GM18858 (cell line): Measurements from ENCODE around the gene ATP9A.
"Not testable (repeated sequence)": the region's sequence is repeated elsewhere in the genome, so short reads cannot be mapped to it uniquely, and the experiment has no call there.

Experiments
- ATAC-seq: cut with Tn5 transposase; IDR thresholded peaks from one replicate; pipeline ENCODE4 v1.9.1; 2021; ENCODE audit not compliant: unreplicated experiment

The ATP9A gene, protein sequence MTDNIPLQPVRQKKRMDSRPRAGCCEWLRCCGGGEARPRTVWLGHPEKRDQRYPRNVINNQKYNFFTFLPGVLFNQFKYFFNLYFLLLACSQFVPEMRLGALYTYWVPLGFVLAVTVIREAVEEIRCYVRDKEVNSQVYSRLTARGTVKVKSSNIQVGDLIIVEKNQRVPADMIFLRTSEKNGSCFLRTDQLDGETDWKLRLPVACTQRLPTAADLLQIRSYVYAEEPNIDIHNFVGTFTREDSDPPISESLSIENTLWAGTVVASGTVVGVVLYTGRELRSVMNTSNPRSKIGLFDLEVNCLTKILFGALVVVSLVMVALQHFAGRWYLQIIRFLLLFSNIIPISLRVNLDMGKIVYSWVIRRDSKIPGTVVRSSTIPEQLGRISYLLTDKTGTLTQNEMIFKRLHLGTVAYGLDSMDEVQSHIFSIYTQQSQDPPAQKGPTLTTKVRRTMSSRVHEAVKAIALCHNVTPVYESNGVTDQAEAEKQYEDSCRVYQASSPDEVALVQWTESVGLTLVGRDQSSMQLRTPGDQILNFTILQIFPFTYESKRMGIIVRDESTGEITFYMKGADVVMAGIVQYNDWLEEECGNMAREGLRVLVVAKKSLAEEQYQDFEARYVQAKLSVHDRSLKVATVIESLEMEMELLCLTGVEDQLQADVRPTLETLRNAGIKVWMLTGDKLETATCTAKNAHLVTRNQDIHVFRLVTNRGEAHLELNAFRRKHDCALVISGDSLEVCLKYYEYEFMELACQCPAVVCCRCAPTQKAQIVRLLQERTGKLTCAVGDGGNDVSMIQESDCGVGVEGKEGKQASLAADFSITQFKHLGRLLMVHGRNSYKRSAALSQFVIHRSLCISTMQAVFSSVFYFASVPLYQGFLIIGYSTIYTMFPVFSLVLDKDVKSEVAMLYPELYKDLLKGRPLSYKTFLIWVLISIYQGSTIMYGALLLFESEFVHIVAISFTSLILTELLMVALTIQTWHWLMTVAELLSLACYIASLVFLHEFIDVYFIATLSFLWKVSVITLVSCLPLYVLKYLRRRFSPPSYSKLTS

DNA sequence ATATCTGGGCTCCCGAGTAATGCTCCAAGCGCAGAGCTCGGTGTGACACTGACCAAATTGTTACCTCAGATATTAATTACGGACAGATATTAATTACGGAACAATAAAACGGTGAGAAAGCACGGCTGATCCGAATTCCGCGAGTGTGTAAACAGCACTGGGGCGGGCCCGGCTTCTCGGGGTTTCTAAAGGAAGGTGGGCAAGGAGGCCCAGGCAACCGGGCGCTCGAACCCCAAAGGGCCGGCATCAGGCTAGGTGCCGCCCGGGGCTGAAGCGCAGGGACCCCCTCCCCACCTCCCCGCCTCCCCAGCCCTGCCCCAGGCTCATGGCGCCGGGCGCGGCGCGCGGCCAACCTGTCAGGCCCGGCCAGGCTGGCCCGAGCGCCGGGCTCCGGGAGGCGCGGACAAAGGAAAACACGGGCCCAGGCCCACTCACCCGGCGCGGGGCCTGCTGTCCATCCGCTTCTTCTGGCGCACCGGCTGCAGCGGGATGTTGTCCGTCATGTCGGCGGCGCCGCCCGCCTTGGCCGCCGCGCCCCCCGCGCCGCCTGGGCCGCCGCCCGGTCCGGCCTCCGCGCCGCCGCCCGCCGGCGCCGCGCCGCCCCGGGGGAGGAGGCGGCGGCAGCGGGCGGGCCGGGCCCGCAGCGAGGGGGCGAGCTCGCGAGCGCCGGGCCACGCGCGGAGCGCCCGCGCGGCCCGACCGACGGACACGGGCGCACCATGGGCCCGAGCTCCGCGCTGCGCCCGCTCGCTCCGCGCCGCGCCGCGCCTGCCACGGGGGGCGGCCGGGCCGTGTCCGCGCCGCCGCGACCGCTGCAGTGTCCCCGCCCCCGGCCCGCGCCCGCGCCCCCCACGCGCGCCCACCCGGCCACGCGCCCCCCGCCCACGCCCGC is at the start of gene ATP9A:
Gene ATP9A, minus strand, starts transcription at position 524 of the 892 bp plus-strand sequence. Its CDS starts 21 bp downstream, at position 503.
- no peak for ATAC-seq

DNA sequence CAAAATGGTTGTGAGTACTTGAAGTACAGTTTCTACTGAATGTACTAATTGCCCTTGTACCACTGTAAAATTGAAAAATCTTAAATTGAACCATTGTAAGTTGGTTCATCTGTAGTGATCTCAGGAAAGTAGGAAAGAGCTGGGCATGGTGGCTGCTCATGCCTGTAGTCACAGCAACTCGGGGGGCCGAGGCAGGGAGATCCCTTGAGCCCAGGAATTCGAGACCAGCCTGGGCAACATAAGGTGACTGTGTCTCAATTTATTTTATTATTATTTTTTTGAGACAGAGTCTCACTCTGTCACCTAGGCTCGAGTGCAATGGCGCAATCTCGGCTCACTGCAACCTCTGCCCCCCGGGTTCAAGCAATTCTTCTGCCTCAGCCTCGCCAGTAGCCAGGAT is 48.7 kb upstream of the ATP9A start:
- ATAC-seq, result not testable (repeated sequence)

DNA sequence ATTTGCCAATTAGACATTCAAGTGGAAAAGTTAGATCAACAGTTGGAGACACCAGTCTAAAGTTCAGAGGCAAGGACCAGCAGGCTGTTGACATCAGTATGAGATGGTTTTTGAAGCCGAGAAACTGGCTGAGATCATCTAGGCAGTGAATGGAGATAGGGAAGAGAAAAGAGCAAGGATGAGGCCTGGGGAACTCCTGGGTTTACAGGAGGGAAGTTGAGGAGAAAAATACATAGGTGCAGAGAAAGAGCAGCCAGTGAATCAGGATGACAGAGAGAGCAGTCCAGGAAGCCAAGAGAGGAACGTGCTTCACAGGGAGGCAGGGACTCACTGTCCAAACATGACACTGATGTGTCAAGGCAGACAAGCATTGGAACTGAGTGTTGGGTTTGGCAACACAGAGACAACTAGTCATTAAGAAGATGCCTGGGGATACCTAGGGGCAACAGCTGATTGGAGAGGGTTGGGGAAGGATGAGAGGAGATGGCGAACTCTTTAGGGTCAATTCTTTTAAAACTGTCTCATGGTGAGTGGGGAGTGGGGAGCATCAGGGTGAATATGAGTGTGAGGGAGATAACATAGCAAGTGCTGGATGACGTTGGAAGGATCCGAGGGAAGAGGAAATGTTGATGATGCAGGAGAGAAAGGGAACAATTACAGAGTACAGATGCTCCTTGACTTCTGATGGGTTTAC is 47.3 kb upstream of the ATP9A start:
- ATAC-seq, result no peak

DNA sequence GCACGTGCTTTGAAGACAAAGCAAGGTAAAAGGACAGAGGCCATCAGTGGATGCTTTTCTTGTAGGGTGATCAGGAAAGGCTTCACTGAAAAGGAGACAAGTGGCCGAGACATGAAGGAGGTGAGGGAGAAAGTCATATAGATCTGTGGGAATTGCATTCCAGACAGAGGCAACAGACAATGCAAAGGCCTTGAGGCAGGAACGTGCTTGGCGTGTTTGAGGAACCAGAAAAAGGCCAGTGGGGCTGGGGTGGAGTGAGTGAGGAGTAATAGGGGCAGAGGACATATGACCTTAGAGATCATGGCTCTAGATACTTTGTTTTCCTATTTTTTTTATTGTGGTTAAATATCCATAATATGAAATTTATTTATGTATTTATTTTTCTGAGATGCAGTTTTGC is 44.7 kb upstream of the ATP9A start:
- ATAC-seq, result no peak

DNA sequence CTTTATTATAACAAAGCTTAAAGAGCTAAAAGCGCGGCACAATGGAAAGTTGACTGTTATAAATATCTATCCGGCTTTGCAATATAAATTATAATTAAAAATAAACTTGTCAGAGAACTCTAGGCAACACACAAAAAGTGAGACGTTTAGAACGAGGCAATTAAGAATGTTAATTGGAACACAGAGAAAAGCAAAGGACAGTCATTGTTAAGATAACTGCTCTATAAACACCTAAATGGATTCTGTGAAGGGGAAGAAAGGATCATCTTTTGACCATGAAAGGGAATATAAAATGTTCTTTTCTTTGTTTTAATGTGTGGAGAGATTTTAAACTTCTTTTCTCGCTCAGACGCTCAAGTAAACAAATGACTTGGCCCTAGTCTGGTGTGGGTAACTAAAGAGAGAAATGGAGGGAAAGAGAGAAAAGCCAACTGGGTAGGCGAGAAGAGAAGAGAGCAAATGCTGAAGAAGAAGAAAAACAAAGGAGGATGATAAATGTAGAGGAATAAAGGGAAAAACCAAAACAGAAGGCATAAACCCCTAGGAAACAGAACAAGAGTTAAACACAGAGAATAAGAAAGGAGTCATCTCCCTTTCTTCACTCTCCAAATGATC is 43.4 kb upstream of the ATP9A start:
- ATAC-seq, result no peak

DNA sequence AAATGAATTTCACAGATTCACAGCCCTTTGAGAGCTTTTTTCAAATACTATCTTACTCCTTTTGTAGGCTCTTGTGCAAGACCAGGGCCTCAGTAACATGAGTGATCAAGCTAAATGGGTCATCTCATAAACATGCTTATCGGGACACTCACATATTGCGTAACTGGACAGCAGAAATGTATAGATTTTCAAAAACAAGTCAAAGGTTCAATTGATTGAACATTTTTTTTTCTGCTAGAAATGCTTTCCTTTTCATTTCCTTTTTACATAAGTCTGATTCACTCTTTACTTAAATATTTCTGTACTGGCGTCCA is 42.8 kb upstream of the ATP9A start:
- ATAC-seq, result no peak

DNA sequence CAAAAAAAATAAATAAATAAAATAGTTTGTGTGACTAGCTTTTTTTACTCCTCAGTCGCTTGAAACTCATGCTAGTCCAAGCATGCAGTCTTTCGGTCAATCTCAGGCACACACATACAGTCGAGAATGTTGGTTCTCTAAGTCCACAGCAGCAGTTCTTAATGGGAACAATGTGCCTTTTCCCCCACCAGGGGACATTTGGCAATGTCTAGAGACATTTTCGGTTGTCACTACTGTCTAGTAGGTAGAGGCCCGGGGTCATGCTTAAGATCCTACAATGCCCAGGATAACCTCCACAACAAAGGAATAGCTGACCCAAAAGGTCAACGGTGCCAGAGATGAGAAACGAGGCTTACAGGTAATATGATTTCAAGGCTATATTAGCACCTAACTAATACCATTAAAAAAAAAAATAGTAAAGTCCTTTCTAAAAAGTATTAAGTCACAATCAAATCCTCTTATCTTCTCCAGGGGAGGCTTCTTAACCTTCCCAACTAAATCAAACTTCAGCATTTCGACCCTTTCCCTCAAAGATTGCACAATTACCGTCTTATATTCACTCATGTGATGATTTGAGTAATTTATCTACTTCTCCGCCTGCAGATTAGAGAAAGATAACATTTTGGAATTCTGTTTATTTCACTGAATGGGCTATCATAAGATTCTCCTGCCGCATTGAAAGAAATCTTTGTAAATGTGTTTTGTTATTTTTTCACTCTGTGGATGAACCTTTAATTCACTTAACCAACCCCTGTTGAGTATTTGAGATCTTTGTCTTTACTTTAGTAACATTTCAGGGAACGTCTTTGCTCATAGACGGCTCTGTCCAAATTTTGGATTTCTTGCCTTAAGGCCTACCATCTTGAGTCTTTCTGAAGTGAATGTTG is 42.2 kb upstream of the ATP9A start:
- ATAC-seq, result no peak

DNA sequence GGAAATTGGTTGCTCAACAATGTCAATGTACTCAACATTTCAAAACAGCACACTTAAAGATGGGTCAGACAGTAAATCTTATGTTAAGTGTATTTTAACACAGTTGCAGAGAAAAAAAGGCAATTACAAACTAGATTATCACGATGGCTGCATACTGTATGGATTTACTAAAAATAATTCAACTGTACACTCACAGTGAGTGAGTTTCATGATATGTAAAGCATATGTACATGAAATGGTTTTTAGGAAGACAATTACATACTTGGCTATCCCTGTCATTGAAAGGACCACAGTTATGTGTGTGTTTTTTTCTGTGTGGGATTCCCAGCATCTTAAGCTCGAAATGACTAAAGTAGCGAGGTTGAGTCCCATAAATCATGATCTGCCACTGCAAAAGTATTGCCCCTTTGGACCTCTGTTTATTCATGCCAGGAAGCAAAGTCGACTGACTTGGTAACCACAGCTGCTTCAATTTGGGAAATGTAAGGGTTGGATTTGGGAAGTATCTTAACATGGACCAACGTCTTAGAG is 39.6 kb upstream of the ATP9A start:
- no peak for ATAC-seq

DNA sequence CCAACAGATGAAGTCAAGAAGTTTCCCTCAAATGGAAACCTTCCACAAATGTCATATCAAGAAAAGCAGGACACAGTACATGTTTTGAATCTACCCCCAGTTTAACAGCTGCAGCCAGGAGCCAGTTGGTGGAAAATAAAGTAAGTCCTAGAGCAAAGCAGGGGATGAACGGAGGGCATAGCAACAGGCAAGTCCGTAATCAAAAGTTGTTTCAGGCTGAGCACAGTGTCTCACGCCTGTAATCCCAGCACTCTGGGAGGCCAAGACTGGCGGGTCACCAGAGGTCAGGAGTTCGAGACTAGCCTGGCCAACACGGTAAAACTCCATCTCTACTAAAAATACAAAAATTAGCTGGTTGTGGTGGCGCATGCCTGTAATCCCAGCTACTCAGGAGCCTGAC is 36.6 kb upstream of the ATP9A start:
- no peak for ATAC-seq

DNA sequence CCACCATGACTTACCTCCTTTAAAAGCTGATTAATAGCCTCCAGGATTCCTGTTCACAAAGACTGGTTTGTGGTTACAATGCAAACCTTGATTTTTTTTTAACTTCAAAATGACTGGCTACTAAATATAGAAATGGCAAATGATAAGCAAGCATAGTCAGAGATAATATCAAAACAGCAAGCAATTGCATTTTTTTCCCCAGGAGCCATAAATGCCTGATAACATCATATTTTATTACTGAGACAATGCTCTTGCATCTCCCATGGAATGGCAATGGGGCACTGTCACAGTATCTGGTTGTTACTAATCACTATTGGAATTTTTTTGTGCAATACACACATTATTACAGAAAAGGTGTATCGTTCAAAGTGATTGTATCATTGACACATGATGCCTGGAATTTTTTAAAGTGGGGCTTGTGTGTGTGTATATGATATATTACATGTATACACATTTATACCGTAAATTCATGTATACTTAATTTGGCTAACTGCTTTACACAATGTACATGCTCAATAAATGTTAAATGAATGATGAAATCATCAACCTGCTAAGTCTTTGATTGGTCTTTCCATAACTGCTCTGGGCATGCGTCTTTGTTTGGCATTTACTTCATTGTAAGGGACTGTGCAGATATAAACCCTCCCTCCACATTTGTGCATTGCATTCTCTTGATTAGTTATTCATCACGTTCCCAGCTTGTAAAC is 35.1 kb upstream of the ATP9A start:
- ATAC-seq, result no peak

DNA sequence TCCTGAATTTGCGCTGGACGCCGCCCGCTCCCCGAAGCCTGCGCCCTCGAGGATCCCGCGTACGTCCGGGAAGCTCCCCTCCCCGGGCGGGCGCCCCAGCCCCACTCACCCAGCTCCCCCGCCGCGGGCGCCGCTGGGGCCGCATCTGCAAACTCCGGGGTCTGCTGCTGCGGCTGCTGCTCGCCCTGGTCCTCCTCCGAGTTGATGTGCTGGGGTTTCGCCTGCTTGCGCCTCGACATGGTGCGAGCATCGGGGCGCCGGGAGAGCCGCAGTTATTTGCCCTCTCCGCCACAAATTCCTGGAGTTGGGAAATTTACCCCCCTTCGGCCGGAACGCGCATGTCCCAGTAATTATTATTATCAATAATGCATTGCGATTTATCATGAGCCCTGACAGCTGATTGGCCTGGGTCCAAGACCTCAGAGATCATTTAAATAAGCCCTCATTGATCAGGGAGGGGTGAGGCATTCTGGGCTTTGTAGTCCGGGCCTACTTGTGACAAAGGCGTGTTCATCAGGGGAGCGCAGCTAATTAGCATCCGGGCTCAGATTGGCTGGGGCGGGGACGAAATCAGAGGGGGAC is 34.1 kb upstream of the ATP9A start, which contains the start of gene SALL4:
Gene SALL4, minus strand, starts transcription at position 352 of the 582 bp plus-strand sequence. Its CDS starts 113 bp downstream, at position 239.
- ATAC-seq, result no peak

DNA sequence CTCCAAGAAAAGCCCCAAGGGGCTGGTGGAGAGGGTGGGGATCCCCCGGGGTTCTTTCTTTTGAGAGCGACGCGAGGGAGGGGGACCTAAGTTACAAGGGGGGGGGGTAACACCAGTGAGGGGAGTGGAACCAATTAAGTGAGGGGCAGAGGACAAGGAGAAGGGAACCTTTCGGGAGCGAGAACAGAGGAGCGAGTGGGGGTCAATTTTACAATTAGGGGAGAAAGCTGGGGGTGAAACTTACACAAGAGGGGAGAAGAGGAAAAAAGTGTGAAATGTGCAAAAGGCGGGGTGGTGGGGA is 33.6 kb upstream of the ATP9A start:
- no peak for ATAC-seq

DNA sequence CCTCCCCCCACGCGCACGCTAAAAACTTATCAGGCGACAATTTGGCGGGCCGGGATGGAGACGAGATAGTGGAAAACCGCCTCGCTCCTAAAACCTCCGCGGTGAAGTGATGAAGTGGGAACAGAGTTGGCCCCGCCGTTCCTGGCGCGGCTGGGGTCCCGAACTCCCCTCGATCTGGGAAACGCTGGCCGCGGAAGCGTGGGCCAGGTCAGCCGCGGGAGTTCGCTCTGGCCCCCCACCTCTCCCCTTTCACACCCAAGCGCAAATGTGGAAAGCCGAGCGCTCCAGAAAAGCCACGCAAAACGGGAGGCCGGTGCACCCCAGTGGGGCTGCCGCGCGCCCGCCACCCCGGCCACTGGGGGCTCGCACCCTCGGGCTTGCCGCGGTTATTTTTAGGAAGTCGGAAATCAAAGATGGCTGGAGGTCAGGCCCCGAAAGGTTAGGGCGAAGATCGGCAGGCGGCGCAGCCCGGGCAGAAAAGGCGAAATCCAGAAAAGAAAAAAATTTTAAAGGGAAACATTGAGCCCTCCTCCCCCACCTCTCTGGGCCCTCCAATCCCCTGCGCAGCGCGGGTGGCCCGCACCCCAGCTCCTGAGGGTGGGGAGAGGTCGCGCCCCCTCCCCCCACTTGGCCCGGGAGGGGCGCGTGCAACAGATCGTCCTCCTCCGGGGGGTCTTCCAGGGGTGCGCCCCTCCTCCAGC is 33.1 kb upstream of the ATP9A start:
- no peak for ATAC-seq

DNA sequence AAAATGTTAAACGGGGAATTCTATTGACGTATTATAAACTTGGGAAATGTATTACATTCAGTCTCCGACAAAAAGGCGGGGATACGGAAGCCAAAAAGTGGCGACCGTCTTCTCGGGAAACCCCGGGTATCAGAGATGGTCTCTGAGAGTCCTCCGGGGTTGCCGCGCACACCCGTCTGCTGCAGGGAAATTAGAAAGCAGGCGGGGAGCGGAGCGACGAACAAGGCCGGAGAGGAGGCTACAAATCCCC is 32.6 kb upstream of the ATP9A start:
- ATAC-seq, result no peak

DNA sequence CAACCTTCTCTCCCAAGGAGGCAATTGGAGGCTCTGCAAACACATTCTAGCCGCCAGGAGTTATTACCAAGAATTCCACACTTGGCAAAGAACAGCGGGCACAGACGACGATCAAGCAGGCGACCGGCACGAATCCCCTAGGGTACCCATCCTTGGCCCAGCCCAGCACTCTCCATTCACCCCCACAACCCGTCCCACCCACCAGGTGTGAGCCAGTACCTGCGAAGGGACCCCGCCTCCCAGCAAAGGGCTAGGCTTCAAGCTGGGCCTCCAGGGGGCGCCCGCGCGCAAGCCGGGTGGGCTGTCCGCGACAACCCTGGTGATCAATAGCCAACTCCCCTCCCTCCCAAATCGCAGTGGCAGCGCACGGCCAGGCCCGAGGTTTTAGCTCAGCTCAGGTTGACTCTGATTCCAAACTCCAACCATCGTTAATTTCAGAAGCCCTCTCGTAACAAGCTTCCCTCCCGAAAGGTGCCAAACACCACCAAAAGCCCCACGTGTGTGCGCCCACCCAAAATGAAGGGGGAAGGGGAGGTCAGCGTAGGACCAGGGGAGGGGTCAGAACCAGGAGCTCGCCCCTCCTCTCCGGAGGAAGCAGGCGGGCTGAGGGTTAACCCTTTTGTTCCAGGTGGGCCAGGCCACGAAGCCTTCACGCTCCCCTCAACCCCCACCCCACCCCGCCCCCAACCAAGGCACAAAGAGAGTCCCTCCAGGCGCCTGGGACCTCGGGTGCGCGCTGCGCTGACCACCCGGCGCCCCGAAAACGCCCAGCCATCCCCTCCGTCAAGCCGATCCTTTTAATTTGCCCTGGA is 32.1 kb upstream of the ATP9A start:
- ATAC-seq, result no peak

DNA sequence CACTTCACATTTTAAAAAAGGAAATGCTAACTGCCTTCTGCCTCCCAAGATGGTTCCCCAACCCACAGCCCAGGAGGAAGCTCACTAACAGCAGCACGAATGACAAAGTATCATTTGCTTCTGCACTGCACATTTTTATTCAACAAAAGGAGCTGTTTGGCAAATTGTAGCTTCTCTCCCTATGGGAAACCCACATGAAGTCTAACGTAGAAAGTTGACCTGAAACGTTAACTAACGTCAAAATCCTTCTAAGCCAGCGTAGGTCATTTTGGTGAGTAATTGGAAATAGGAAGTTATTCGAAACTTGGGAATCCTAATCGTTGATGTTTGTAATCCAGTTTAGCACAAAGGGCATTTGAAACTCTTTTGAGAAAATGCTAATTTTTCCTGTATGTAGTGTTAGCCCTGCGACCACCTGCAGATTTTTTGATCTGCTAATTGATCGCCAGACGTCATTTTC is 31.2 kb upstream of the ATP9A start:
- ATAC-seq, result no peak
